Measurements from ENCODE around the gene USP10.

DNA sequence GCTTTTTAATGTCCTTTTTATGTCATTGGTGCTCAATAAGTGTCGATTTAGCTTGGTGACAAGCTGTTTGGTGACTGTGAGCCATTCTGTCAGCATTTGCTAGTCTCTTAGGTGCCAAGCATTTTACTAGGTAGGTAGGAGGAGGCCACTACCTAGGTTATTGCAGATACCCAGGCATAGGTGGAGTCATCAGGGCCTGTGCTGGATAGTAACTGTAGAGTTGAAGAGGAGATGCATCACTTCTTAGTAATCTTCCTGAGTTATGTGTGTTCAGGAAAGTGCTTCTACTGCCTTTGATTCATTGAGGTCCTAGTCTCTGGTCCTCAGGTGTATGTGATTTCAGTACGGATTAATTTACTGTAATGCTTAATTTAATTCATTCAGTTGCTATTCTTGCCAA lies 17.7 kb downstream of the USP10 start:
- TF ChIP-seq RNF2 (IDR thresholded peaks at IDR 0.05; ENCODE audit: borderline replicate concordance, low read depth) = no peak
- TF ChIP-seq, protein P1, sequence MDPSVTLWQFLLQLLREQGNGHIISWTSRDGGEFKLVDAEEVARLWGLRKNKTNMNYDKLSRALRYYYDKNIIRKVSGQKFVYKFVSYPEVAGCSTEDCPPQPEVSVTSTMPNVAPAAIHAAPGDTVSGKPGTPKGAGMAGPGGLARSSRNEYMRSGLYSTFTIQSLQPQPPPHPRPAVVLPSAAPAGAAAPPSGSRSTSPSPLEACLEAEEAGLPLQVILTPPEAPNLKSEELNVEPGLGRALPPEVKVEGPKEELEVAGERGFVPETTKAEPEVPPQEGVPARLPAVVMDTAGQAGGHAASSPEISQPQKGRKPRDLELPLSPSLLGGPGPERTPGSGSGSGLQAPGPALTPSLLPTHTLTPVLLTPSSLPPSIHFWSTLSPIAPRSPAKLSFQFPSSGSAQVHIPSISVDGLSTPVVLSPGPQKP (IDR thresholded peaks at IDR 0.05; ENCODE audit: low read depth, low read length) = no peak

Data from A549 (cell line).